HG02798 (cell line): Measurements from ENCODE around the gene OR4B1.

Source experiments
- ATAC-seq: cut with Tn5 transposase; IDR thresholded peaks from one replicate; pipeline ENCODE4 v1.9.1; 2021; ENCODE audit warnings: mild to moderate bottlenecking; ENCODE audit not compliant: unreplicated experiment, poor library complexity

Gene OR4B1

DNA sequence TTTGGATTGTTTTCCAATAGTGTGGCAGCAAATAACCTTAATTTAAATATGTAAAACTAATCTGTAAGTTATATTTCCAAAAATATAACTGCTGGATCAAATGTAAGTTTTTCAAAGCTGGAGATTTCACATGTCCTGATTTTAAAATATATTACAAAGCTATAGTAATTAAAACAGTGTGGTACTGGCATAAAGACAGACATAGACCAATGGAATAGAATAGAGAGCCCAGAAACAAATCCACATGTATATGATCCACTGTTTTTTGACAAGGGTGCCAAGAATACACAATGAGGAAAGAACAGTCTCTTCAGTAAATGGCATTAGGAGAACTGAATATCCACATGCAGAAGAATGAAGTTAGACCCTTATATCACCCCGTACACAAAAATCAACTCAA lies 32.3 kb downstream of the OR4B1 start:
- no peak for ATAC-seq

DNA sequence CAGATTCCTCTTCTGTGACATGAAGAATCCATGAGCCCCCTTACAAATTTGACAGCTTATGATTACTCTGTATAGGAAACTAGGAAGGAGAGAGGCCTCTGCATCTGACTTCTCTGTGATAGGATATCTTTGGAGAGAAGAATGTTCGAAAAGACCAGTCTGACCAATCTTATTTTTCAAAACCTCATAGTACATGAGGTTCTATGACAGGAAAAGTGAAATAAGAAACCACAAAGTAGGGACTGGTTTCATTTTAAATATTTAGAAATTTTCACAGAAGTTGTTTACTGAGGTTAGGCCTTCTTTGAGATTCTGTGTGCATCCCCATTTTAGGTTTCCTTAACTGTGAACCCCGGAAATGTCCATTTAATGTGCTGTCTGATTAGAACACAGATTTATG lies 45.0 kb downstream of the OR4B1 start:
- ATAC-seq, result no peak

DNA sequence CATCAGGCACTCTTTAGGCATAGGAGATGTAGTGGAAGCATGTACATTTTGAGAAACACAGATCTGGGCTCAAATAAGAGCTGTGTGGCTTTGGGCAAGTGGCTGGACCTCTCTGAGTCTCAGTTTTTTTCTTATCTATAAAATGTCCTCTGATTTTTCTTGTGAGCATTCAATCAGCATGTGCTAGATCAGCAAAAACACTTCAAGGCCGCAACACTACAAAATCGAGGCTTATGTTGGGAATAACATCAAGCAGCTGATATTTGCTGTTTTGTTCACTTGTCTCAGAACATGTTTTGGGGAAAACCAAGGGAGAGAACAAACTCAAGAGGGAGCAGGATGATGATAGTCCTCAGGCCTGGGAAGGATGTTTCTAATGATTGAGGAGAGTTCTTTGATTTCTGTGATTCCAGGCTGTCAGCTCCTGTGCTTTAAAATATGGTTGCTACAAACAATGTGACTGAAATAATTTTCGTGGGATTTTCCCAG lies 46.9 kb downstream of the OR4B1 start, which contains the start of gene OR4X1:
OR4X1 (plus strand) TSS at position 439 of the 489 bp plus-strand sequence; CDS start at position 439, 0 bp downstream.
- ATAC-seq, result no peak
